ENCODE measurements around the gene PPDPF. TPM values are rescaled to one million over a fixed set of nuclear protein-coding genes. Genes with fewer than 3 reads are reported as not detected.

Gene PPDPF
- total and polyA plus RNA-seq, 2 of the 8 experiments (the other 6 are each of a cell fraction or from before 2014, with no cell fraction given), result 30.5 to 138 TPM

DNA sequence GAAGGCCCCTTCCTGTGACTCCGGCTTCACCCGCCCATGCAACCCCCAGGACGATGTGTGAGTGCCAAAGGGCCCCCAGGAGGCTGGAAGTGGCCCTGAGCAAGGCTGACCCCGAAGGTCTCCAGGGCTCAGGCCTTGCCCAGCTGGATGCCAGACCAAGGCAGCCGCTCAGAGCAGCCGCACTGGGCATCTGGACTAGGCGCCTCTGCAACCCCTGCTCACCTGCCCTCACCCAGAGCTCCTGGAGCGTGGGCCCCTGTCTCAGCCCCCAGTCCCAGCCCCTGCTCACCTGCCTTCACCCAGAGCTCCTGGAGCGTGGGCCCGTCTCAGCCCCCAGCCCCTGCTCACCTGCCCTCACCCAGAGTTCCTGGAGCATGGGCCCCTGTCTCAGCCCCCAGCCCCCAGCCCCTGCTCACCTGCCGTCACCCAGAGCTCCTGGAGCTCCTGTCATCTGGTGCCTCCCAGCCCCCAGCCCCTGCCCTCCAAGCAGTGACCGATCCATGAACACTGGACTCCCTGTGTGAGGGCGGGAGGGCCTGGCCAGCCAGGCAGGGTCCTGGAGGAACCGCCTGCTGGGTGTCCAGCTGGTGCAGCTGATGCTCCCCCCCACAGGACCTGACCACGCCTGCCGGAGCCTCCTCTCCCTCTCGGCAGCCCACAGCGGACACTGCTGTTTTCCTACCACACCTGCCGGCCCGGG is 25.8 kb downstream of the PPDPF start (continued):
- TF ChIP-seq RAD21 (IDR thresholded peaks at IDR 0.05 in 1 of 2, conservative IDR thresholded peaks at IDR 0.05 in 1 of 2; ENCODE audit: low read depth in 2 of 2, low read length in 2 of 2), result no peak
- TF ChIP-seq BRCA1 (IDR thresholded peaks at IDR 0.05; ENCODE audit: low read depth, low read length), result no peak
- no peak for TF ChIP-seq GABPA (IDR thresholded peaks at IDR 0.05; ENCODE audit: borderline replicate concordance, insufficient read depth, low read length)

All from H1 (cell line).